GM12801 (cell line): ENCODE results near the gene TPST1.

ENCODE experiments used
- TF ChIP-seq, protein P1 (sequence below): IDR thresholded peaks from one replicate; pipeline ENCODE4 v1.5.1; 2011; ENCODE audit warnings: control low read depth; ENCODE audit not compliant: insufficient read length; ENCODE audit errors: extremely low read depth

Gene TPST1

DNA sequence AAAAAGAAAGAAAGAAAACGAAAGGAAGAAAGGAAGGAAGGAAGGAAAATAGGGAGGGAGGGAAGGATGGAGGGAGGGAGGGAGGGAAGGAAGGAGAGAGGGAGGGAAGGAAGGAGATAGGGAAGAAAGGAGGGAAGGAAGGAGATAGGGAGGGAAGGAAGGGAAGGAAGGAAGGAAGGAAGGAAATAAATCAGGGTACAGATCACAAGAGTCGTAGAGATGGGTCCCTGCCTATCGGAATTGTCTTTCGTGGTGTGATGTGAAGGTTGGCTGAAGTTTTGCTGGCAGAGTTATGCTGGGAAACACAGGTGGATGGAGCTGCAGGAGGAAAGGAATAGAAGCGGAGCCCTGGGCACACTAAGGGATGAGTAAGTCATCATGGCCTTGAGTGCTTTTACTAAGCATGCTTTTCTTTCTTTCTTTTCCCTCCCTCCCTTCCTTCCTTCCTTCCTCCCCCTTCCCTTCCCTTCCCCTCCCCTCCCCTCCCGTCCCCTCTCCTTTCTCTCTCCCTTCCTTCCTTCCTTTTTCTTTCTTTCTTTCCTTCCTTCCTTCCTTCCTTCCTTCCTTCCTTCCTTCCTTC, 11.9 kb upstream of the TPST1 start:
- TF ChIP-seq, protein P1, sequence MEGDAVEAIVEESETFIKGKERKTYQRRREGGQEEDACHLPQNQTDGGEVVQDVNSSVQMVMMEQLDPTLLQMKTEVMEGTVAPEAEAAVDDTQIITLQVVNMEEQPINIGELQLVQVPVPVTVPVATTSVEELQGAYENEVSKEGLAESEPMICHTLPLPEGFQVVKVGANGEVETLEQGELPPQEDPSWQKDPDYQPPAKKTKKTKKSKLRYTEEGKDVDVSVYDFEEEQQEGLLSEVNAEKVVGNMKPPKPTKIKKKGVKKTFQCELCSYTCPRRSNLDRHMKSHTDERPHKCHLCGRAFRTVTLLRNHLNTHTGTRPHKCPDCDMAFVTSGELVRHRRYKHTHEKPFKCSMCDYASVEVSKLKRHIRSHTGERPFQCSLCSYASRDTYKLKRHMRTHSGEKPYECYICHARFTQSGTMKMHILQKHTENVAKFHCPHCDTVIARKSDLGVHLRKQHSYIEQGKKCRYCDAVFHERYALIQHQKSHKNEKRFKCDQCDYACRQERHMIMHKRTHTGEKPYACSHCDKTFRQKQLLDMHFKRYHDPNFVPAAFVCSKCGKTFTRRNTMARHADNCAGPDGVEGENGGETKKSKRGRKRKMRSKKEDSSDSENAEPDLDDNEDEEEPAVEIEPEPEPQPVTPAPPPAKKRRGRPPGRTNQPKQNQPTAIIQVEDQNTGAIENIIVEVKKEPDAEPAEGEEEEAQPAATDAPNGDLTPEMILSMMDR: no peak

DNA sequence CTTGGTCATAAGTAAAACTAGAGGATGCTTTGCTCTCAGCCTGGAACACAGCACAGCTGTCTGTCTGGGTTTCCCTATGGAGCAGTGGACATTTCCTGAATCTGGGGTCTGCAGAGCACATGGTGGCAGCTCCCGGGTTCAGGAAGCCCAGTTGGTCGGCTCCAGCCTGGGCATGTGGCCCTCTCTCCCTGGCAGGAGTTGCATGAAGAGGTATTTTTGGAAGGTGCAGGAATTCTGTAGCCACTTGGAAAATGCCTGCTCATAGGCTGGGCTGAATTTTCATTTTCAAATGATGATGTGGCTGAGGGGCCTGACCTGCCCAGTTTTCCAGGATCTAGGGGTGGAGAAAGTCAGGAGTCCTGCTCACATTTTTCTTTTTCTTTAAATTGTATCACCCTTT, 6.7 kb upstream of the TPST1 start:
- TF ChIP-seq, protein P1: no peak

DNA sequence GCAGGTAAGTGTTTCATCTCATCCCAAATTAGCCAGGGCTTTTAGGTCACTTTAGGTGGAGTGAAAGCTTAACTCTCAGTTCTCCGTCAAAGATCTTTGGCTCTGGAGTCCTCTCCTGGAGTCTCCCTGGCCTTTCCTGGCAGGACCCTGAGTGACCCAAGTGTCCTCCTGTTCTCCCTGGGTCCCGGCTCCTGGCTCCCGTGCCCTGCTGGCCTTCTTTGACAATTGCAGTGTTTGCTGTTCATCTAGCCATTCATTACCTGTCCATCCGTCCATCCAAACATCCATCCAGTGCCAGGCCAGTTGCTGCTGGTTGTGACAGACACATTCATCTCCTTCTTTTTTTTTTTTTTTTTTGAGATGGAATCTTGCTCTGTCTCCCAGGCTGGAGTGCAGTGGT, 6.2 kb upstream of the TPST1 start:
- TF ChIP-seq, protein P1: no peak

DNA sequence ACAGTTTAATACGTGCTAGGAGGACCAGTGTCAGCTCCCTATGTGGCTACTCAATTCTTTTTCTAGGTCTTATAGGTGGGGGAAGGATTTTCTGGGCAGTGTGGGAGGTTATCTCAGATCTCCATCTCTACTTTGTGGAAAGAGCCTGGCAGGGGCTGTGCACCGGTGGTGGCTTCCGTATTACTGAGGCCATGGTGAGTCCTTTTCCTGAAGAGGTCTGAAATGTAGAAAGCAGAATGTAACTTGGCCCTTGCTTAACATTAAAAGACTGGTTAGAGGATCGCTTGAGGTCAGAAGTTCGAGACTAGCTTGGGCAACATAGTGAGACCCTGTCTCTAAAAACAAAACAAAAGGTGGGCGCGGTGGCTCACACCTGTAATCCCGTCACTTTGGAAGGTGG, 2.7 kb upstream of the TPST1 start:
- TF ChIP-seq, protein P1: no peak

DNA sequence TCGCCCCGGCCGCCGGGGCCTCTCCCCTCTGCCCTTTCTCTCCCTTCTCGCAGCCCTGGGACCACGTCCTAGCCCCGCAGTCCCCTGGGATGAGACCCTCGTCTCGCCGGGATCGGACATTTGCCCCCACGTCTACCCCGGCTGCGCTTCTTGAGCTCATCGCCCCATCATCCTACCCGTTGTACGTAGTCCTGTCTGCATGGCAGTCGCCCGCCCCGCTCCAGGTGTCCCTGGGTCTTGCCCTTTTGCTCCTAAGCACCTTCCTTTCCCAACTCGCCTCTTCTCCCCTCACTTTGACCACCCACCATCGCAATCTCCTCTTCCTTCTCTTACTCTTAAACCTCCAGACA, 582 bp downstream of the TPST1 start:
- TF ChIP-seq, protein P1: no peak

DNA sequence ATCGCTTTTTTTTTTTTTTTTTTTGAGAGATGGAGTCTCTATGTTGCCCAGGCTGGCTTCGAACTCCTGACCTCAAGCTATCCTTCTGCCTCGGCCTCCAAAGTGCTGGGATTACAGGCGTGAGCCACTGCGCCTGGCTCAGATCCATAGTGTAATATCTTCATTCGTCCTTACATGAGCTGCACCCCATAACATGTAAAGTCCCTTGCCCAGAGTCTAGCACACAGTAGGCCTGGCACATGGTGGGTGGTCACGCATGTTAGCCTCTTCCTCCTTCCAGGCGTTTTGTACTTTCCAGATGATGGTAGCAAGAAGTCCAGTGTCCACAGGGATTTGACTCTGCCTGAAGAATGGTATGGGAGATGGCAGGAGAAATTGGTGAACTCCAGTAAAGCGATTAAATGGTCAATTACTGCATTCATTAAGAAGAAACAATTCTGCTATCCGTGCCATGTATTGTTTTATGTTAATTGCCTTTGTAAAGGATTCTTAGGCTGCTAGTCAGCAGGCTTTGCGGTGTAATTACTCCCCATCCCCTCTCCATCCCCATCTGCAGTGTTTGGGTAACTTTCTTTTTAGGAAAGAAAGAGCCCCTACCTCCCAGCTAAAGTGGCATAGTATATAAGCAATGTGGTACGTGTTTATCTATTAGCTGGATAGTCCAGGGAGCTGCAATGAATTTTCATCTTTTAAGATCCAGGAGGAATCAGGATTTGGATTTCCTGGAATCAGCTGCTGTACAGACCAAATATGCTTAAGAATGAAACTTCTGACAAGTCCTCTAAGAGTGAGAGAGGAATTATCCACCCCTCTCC, 1.2 kb downstream of the TPST1 start:
- TF ChIP-seq, protein P1: no peak

DNA sequence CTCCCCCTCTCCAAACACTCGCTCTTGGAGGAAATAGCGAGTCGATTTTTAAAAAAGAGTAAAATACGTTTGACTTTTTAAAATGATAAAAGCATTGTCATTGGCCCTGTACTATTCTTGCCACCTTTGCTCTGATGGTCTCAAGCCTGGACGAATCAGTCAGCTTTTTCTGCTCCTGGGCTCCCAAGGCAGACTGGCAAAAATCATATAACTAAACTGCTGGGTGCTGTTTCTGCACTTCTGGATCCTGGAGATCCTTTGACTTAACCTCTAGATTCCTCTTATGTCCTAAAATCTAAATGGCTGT, 1.8 kb downstream of the TPST1 start:
- TF ChIP-seq, protein P1: no peak

DNA sequence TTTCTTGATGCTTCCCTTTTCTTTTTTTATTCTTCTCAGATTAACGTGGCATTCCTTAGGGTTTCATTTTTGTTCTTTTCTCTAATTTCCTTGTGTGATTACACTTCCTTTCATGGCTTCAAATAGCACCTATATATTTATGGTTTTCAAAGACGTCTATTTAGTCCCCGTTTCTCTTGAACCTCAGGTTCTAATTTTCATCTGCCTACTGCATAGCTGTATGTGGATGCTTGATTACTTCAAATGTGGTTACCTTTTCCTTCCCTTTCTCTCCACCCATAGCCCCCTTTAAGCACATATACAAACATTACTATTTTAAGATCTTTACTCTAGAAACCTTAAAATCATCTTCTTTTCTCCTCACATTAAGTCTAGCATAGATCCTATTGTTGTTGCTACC, 2.4 kb downstream of the TPST1 start:
- TF ChIP-seq, protein P1: no peak
